GM21723 (cell line): ENCODE results near the gene NRIP2.

Experiments
- ATAC-seq: cut with Tn5 transposase; IDR thresholded peaks from one replicate; pipeline ENCODE4 v1.9.1; 2021; ENCODE audit warnings: mild to moderate bottlenecking, moderate library complexity; ENCODE audit not compliant: unreplicated experiment

Gene NRIP2

GRCh38 chr12:2811801-2812200 is 23.0 kb downstream of the NRIP2 start:
- no peak for ATAC-seq

GRCh38 chr12:2806700-2807099 is 28.1 kb downstream of the NRIP2 start:
- ATAC-seq: no peak

- ATAC-seq: no peak
These were observed 29.7 kb downstream of the NRIP2 start for GRCh38 chr12:2805143-2805520.

GRCh38 chr12:2804393-2805142 is 30.3 kb downstream of the NRIP2 start:
- ATAC-seq: no peak

- no peak for ATAC-seq
These were observed 31.0 kb downstream of the NRIP2 start for GRCh38 chr12:2803635-2804392.

- ATAC-seq: no peak
These were observed 33.6 kb downstream of the NRIP2 start for GRCh38 chr12:2801044-2801783.

- ATAC-seq: no peak
These were observed 34.7 kb downstream of the NRIP2 start for GRCh38 chr12:2800046-2800570.

GRCh38 chr12:2797721-2798418 is 37.0 kb downstream of the NRIP2 start:
- no peak for ATAC-seq

- ATAC-seq: no peak
These were observed 38.6 kb downstream of the NRIP2 start for GRCh38 chr12:2796187-2796666.

- peak; percentile 66 for ATAC-seq
These were observed 39.3 kb downstream of the NRIP2 start for GRCh38 chr12:2795291-2796186.

GRCh38 chr12:2794736-2795289 is 40.0 kb downstream of the NRIP2 start, which contains the start of gene FKBP4:
FKBP4 (plus strand) TSS chr12:2794970; CDS start chr12:2795140, 170 bp downstream.
- ATAC-seq: peak; percentile 80

GRCh38 chr12:2794191-2794735 is 40.6 kb downstream of the NRIP2 start:
- peak; percentile 4 for ATAC-seq

GRCh38 chr12:2793561-2793960 is 41.3 kb downstream of the NRIP2 start:
- no peak for ATAC-seq

- no peak for ATAC-seq
These were observed 41.9 kb downstream of the NRIP2 start for GRCh38 chr12:2792671-2793500.

- ATAC-seq: no peak
These were observed 43.7 kb downstream of the NRIP2 start for GRCh38 chr12:2791089-2791488.

- ATAC-seq: no peak
These were observed 49.8 kb downstream of the NRIP2 start for GRCh38 chr12:2785017-2785416.

- no peak for ATAC-seq
These were observed 50.8 kb downstream of the NRIP2 start for GRCh38 chr12:2783936-2784600.
